Activated effector memory CD4-positive, alpha-beta T cell treated with Interleukin-2 at 50 U/mL for 16 hours (primary cell): ENCODE data around the gene ATP8A2.
"Not testable (repeated sequence)": the region's sequence is repeated elsewhere in the genome, so short reads cannot be mapped to it uniquely, and the experiment has no call there.

Experiments used
- DNase-seq: peaks from one replicate; pipeline ENCODE4 v3.0.0-alpha.2; 2020

The ATP8A2 gene

DNA sequence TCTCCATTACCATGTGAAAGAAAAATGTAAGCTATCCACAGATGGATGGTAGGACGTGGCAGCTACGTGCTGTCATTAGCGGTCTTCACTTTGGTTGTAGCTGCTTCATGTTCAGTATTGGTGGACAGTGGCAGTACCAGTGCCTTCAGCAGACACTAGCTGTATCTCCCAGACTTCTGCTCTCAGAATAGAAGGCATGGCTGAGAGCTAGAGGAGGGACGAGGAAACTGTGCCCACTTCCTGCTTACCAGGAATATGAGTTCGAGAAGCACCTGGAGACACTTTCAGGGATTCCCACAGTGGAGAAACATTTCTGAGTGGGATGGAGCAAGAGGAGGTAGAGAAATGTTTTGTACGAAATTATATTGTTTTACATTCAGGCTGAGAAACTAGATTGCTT lies 686.9 kb downstream of the ATP8A2 start:
- no peak for DNase-seq

DNA sequence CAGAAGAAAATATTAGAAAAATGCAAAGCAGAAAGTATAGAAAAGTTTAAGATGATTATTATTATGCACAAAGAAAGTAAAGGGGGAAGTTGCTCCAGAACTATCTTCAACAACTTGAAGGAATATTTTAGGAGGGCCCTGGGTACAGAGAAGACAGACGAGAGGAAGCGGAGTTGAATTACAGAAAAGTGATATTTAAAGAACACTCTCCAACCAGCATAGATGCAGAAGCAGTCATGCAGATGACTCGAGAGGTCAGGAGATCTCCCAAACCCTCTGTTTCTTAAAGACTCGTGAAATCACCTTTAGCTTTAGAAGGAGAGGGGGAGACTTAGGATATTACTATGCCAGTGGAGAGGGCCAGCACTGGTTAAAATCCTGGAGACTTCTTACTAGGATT lies 688.6 kb downstream of the ATP8A2 start:
- DNase-seq = no peak

DNA sequence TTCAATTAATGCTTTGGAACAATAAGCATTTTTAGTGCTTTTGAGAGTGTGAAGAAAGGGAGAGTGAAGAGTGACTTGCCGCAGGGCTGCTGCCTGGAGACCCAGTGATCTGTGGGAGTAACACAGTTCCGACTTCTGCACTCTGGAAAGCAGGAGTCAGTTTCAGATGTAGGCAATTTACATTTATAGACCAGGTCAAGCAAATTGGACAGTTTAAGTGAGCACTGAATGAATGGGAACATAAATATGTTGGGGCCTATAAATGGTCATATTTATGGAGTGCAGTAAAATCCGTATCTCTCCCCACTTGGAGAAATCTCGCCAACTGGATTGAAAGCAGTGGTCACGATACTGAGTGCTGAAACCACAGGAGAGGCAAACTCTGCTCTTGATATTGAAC lies 689.5 kb downstream of the ATP8A2 start:
- no peak for DNase-seq

DNA sequence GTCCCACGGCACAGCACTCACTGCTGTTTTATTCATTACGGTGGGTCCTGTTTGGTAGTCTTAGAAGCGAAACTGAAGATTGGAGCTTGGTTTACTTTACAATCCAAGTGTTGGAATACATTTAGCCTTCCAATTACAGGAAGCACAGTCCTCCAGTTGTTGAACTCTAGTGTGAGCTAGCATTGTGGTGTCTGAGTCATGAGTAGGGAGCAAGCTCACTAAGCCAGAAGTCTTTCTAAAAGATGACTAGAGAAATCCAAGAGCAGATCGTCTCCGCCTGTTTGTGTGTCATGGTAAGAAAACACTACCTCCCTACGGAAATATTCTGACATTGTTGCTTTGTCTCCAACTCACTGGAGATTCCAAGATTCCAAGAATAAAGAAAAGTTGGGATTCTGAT lies 690.2 kb downstream of the ATP8A2 start:
- no peak for DNase-seq

DNA sequence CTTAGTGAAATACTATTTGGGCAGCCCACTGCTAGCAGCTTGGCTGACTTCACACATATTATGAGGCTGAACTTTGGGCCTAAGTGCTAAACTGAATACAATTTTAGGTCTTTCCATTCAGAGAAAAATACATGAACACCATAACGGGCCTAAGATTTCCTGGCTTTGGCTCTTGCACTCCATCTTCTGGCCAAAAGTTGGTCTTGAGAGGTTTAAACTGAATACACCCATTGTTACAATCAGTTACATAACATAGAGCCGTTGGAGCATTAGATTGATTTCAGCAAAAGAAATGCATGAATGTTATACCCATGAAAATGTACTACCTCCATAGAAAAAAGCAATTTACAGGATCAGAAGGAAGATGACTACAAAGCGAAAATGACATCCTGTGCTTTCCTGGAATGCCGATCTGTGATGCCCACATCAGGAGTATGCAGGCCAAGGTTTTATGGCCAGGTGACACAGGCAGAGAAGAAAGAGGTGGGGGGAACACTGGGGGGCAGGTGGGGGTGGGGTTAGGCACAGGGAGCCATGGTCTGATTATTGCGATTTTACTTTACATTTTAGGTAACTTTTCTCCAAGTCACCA lies 691.2 kb downstream of the ATP8A2 start:
- no peak for DNase-seq

DNA sequence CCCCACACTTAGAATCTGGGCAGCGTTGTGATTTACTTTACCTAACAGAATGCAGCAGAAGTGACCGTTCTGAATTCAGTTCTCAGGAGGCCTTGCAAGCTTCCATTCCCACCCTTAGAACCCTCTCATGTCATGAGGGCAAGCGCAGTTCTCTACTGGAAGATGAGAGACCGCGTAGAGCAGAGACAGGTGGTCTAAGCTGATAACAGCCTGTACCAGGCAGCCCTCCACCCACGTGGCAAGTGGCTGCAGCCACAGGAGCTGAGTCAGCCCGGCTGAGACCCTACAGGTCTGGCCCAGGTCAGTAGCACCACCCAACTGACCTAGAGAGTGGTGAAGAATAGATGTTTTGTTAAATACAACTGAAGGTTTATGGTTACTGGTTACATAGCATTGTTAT lies 694.7 kb downstream of the ATP8A2 start:
- not testable (repeated sequence) for DNase-seq

DNA sequence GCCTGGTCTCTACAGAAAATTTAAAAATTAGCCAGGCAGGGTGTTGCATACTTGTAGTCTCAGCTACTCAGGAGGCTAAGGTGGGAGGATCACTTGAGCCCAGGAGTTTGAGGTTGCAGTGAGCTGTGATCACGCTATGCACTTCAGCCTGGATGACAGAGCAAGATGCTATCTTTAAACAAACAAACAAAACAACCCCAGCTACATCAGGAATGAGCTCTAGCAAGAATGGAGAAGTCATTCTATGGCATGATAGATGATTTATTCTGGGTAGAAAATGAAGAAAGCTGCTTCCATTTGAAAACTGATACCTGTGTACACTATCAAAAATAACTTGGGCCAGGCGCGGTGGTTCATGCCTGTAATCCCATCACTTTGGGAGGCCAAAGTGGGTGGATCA lies 695.8 kb downstream of the ATP8A2 start:
- DNase-seq = no peak

DNA sequence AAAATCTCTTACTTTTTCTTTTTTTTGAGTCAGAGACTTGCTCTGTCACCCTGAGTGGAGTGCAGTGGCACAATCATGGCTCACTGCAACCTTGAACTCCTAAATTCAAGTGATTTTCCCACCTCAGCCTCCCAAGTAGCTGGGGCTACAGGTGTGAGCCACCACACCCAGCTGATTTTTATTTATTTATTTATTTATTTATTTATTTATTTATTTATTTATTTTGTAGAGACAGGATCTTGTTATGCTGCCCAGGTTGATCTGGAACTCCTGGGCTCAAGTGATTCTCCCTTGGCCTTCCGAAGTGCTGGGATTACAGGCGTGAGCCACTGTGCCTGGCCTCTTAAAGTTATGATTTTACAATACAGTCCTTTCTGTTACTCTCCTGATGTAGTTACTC lies 696.6 kb downstream of the ATP8A2 start:
- not testable (repeated sequence) for DNase-seq

DNA sequence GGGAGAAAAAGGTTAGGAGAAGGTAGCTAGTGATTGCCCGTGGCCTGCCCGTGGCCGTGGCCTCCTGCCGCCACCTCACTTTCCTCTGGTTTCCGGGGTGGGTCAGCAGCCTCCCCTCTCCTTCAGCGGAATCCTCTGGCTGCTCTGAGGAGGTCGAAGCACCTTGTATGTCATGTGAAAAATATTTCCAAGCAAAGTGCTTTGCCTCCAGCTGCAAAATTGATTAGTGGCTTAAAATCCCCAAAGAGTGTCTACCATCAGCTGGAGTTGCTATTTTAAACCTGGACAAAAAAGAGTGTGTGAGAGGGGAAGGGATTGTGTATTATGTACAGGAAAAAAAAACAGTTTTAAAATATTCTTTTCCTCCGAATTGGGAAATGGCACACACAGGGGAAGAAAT lies 697.9 kb downstream of the ATP8A2 start:
- DNase-seq = not testable (repeated sequence)

DNA sequence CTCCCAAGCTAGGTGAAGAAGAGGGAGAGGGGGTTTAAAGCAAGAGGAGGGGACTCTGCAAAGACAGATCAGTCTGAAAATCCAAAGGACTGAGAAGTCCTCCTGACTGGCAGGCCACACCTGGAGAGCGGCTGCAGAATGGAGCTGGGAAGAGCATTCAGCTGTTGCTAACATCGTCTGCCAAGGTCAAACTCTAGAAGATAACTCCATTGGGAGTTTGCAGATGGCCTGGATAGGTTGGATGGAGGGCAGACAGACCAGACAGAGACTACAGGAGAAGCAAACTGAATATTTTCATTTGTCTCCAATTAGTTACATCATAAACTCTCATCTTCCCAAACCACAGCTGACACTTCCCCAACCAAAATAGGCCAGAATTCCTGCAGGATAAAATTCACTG lies 699.9 kb downstream of the ATP8A2 start:
- DNase-seq = no peak

DNA sequence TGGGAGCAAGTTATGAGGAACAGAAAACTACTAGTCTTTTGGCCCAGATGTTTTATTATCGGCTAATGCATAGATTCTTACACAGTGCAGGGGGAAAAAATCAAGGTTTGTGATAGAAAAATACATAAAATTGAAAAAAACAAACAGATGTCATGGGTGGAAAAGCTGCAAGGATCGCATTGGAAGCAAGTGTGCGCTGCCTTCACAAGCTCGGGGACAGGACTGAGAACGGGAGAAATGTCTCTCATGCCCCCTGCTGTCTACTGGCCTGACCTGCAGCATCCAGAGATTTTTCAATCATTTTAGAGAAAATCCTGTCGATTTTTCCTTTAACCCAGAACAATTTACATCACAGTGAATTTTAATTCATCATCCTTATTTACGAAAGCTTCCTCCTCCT lies 700.6 kb downstream of the ATP8A2 start:
- not testable (repeated sequence) for DNase-seq

DNA sequence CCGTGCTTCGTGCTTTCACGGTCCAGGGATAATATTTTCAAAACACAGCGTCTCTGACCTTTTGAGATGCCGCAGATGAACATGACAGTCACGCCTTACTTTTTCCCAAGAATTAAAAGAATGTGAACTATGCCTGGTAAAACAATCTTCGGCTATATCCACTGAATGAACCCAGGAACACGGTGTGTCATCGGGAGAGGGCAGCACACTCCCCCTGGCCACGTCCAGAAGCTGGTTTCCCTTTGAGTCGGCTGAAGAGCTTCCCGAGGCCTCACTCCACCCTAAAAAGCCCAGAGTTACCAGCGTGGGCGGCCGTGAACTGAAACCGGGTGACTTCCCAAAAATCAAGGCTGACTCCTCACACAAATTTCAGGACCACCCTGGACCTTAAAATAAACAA lies 702.9 kb downstream of the ATP8A2 start:
- DNase-seq = no peak
